DMS79 (cell line): ENCODE results near the gene NIM1K.
"Not testable (repeated sequence)": the region's sequence is repeated elsewhere in the genome, so short reads cannot be mapped to it uniquely, and the experiment has no call there.

Source experiments
- DNase-seq: peaks from one replicate; lab custom pipeline; 2025; lab: John Stamatoyannopoulos, UW

The NIM1K gene

DNA sequence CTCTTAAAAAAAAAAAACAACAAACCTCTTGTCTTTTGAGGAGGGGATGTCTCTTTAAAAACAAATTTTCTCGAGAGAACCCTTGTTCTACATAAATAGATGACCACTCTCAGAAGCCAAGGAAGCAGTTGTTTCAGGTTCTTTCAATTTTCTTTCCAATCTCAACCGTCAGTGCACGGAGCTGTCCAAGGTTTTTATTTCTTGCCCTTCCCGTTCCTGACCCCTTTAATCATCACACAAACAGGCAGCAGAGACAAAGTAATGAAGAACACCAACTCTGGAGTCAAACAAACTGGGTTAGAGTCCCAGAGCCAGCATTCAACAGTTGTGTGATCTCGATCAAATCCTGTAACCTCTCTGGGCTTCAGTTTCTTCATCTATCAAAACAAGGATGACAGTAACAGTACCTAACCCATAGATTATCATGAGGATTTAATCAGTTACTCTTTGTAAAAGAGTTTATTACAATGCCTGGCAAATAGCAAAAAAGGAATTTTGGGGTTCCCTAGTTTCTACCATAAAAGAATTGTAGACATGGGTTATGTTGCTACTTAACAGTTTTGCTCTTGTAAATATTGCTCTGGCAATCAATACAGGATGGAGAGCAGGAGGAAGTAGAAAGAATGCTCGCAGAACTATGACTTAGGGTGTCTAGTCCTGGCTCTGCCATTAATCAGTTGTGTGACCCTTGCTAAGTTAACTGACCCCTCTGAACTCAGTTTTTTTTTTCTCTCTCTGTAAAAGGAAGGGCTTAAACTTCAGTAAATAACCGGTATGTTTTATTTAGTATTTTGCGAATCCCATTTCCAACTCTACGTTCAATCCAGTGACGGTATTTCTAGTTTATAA lies 1.0 kb upstream of the NIM1K start:
- DNase-seq = no peak

DNA sequence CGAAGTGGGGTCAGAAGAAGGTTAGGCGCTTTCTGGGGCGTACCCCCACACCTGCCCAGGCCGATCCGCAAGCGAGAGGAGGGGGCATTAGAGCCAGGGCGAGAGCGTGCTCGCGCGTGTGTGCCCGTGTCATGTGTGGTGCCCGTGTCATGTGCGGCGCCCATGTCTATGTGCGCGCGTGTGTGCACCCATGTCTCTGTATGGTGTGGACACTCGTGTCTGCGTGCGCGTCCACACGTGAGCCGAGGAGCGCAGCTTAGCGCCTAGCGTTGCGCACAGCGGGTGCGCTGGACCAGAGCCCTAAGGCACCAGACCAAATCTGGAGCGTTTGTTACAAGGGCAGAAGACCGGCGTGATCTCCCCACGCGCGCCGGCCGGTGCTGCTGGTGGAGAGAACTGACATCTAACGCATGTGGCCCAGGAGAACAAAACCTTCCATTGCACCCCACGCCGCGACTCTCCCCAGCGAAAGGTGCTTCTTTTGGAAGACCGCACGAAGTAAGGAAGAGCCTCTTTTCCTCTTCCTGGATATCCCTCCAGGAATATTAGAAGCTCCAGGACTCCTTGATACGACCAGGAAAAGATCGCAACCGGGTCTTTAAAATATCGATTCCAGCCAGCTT lies 644 bp downstream of the NIM1K start:
- no peak for DNase-seq

DNA sequence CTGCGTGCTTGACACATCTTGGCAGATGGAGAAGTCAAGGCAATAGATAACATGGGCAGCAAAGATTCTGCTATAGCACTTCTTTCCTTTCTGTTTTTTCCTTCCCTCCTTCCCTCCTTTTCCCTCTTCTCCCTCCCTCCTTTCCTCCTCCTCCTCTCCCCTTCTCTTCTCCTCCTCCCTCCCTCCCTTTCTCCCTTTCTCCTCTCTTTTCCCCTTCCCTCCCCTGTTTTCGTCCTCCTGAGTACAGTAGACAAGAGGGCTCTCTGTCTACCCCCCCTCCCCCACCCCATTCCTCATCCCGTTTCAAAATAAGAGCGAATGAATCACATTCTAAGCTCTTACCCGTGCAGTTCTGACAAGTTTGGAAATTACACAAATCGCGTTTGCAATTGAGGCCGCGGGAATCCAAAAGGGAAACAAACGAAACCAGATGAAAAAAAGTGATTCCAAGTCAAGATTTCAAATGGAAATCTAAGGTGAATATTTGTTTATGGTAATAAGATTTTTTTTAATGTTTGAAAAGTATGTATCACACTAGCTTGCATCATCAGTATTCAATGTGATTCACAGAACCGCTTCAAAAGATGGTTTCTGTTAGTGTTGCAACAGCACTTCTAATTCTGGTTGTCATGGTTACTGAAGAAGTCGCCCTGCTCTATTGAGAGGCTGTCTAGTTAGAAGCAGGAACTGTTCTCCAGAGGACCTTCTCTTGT lies 1.3 kb downstream of the NIM1K start:
- DNase-seq = peak; percentile 16

DNA sequence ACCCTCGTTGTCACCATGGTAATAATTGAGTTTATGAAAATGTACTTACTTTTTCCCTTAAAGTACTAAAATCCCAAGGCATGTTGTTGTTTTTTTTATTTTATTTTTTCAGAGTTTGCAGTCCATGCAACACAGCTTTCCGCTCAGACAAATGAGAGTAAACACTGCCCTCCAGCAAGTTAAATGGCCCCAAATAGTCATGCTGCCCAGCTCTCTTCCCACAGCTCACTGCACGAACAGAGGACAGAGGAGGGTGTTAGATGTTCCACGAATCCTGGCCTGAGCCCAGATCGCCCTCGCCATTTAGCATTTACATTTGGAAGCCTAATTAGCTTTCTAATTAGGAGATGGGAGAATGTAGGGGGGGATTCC lies 1.9 kb downstream of the NIM1K start:
- DNase-seq = no peak

DNA sequence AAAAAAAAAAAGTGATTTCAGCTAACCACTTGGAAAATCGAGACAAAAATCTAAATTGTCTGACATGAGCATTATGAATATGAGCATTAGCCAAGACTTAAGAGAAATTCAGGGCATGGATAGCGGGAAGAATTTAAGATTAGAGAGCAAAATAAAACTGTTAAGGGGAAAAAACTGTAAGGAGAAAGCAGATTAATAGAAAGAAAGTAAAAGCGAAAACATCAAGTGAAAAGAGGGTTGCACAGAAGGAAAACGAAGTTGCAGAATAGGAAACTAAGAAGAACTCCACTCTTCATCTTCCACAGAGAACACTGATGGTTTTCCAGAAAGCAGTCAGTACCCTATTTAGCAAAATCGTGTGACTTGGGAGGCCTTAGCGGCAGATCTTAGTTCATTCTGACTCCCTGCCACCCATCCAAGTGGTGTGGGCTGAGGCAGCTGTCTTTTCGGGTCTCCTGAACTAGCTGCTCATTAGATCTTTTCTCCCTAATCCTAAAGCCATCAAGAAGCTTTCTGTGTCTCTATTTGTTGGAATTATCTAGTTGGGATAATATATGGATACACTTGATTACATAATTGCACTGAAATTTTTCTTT lies 3.7 kb downstream of the NIM1K start:
- DNase-seq = no peak

DNA sequence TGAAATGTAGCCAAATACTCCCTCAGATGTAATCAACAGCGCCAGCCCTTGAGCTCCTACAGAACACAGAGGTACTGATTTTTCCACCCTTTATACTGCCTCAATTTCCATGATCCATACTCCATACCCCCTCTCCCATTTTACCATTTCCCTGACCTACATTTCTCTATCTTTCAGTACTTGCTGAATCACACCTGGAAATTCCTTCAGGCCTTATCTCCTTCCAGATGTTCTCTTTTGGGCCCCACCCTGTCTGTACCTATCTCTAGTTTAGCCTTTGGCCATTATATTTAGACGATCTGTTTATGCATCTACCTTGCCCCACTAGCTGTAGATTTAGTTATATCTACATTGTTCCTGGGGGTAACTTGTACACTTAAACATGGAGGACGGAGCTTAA lies 5.5 kb downstream of the NIM1K start:
- DNase-seq = no peak

DNA sequence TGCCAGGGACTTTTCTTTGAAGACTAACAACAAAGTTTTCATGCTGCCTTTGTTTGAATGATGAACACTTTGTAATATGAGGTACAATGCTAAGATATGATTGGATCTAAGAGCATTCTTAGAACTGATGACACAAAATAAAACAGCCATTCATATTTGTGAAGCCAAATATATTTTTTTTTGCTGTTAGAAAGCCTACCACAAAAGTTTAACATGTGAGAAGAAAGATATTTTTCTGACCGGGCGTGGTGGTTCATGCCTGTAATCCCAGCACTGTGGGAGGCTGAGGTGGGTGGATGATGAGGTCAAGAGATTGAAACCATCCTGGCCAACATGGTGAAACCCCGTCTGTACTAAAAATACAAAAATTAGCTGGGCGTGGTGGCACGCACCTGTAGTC lies 9.4 kb downstream of the NIM1K start:
- DNase-seq = not testable (repeated sequence)

DNA sequence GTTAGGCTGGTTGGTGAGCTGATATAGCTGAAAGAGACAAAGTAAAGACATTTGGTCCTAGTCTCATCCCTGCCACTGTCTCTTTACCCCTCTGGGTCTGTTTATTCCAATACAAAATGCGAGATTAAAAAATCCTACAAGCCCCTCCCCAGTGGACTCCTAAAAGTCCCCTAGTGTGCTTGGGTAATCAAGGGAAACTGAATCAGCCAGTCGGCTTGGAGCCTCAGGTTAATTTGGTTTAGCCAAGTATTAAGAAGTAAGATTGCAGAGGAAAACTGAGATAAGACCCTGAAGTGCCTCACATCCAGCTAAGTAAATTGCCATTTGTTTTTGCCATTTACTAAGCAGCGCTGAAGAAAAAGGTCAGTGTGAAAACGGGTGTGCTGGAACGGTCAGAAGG lies 10.4 kb downstream of the NIM1K start:
- DNase-seq = no peak

DNA sequence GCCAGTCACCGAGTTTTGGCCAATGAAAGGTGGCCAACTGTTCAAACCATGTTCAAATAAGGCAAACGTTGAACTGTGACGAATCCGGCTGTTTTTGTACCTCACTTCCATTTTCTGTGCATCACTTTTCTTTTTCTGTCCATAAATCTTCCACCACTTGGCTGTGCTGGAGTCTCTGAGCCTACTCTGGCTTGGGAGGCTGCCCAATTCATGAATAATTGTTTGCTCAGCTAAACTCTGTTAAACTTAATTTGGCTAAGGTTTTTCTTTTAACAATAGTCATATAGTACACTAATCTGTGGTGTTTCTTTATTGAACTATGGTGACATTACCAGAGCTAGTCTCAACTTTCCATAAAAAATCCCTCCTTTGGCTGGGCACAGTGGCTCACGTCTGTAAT lies 11.3 kb downstream of the NIM1K start:
- DNase-seq = no peak

DNA sequence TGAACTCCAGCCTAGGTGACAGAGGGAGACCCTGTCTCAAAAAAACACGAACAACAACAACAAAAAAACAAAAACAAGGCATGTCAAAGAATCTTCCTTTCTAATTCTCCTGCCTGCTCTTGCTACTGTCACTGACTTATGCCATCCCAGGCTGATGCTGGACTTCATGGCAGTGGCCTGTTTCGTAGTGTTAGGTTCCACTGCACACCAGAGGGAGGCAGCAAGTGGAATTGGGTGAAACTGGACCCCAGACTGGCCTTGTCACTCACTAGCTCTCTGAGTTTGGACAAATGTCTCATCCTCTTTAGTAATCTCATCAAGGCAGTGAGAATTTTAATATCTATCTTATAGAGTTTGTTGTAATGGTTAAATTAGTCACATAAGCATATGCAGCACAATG lies 12.9 kb downstream of the NIM1K start:
- no peak for DNase-seq

DNA sequence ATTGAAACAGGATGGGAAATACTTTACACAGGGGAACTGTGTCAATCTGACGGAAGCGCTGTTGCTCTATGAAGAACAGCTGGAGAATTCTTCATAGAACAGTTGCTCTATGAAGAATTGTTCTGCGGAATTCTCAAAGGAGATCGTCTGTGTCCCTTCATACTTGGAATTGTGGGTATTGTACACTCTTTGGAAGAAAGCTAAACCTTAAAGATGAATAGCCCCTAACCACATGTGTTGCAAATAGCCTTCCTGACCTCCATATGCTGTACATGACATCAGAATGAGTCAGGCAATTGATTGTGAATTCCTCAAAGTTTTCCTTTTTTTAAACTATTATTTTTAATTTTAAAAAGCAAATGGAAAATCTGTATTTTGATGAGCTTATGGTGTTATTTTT lies 15.6 kb downstream of the NIM1K start:
- no peak for DNase-seq

DNA sequence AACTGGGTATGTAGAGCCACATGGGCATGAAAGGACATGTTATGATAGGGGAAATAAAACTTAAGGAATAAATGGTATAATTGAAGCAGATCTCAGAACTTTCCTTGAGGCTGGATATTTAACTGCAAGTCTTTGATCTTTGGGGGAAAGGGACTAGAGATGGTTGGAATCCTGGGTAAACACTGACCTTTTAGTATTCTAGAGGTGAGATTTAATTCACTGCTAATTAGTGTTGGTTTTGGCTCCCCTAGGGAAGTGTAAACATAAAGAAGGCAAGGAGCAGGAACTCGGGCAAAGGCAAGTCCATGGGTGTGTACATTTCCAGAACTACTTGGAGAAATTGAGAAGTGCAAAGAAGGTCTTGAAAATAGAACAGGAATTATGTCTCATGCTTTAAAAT lies 16.6 kb downstream of the NIM1K start:
- no peak for DNase-seq

DNA sequence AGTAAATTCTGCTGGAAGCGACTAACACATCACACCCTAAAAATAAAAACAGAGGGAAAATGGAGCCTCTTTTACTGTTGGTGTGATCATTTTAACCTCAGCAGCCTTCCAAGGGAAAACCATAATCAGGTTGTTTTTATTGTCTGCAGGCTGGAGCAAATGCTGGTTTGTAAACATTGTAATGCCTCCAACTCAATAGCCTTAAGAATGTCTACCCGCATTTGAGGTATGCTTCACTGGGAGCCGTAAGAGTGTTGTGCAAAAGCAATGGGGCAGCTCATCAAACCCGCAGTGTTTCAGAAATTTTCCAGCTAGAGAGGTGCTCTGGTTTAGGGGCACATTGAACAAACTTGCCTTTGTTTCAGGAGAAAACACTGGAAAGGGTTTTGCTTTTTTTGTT lies 17.0 kb downstream of the NIM1K start:
- DNase-seq = no peak

DNA sequence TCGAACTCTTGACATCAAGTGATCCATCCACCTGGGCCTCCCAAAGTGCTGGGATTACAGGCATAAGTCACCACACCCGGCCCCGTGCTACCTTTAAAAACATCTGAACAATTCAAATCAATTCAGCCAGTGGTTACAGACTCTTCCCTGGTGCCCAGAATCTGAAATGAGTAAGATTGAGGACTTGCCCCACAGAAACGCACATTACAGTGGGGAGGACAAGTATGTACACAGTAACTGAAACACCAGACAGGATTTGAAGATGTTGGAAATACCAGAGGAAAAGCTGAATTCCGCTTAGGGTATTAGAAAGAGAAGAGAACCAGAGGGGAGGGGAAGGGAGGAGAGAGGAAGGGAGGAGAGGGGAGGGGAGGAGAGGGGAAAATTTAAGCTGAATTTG lies 17.8 kb downstream of the NIM1K start:
- no peak for DNase-seq

DNA sequence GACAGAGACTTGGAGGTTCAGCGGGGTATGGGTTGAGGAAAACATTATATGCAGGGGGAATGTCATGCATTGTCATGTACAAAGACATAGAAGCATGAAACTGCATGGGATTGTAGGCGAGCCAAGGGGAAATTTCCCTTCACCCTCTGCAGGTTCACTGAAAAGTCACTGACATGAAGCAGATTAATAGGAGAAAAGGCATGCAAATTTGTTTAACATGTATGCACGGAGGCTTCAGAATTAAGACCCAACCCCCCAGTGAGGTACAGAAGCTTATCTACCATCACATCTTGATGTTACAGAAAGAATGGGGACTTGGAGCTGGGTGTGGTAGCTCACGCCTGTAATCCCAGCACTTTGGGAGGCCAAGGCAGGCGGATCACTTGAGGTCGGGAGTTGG lies 18.5 kb downstream of the NIM1K start:
- DNase-seq = no peak

DNA sequence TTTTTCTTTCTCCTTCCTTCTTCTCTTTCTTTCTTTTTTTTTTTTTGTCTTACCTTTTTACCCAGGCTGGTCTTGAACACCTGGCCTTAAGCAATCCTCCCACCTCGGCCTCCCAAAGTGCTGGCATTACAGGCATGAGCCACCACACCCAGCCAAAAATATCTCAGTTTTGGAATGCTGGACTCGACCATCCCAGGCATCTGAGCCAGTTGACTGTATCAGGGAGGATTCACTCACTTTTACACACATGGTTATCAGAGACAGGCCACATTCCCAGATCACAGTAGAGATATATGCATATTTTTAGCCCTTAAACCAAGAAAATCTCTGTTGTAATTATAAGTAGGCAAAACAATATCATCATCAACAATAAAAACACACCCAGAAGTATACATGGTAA lies 21.9 kb downstream of the NIM1K start:
- DNase-seq = no peak

DNA sequence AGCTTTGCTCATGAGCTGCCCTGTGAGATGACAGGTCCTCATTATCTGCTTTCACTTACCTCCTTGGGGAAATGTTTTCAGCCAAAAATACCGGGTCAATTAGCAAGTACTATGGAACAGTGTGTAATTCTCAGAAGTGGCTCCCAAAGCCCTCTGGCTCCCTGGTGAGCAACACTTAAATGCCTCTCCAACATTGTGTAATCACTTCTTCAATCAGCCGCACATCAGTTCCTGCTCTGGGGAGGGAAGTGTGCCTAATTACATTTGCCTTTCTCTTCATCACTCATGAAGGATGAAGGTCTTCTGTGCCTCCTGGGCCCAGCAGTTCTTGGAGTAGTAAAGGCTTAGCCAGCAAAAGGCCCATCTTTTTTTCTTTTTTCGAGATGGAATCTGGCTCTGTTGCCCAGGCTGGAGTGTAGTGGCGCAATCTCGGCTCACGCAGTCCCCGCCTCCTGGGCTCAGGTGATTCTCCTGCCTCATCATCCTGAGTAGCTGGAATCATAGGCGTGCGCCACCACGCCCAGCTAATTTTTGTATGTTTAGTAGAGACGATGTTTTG lies 23.1 kb downstream of the NIM1K start:
- peak; percentile 62 for DNase-seq

DNA sequence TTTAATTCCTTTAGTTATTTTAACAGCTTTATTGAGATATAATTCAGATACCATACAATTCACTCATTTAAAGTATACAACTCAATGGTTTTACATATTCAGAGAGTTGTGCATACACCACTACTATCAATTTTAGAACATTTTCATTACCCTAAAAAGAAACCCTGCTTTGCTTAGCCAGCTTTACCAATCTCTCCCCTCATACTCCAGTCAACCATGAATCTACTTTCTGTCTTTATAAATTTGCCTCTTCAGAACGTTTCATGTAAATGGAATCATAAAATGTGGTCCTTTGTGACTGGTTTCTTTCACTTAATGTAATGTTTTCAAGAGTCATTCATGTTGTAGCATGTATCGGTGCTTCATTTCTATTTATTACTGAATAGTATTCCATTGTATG lies 24.9 kb downstream of the NIM1K start:
- DNase-seq = no peak

DNA sequence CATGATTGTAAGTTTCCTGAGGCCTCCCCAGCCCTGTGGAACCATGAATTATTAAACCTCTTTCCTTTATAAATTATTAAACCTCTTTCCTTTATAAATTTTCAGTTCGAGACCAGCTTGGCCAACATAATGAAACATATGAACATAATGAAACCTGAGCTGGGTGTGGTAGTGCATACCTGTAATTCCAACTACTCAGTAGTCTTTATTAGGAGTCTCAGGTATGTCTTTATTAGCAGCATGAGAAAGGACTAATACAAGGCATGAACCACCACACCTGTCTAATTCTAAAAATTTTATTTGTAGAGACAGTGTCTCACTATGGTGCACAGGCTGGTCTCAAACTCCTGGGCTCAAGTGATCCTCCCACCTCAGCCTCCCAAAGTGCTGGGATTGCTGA lies 27.1 kb downstream of the NIM1K start:
- DNase-seq = no peak

DNA sequence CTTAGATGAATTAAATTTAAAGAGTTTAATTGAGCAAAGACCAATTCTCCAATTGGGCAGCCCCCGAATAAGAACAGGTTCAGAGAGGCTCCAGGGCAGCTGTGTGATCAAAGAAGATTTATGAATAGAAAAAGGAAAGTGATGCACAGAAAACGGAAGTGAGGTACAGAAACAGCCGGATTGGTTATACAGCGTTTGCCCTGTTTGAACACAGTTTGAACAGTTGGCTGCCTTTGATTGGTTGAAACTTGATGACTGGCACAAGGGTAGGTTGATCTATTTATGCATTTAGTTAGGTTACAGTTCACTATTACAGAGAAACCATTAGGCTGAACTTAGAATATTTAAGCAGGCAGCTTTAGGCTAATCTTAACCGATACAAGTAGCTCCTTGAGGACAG lies 29.5 kb downstream of the NIM1K start:
- no peak for DNase-seq

DNA sequence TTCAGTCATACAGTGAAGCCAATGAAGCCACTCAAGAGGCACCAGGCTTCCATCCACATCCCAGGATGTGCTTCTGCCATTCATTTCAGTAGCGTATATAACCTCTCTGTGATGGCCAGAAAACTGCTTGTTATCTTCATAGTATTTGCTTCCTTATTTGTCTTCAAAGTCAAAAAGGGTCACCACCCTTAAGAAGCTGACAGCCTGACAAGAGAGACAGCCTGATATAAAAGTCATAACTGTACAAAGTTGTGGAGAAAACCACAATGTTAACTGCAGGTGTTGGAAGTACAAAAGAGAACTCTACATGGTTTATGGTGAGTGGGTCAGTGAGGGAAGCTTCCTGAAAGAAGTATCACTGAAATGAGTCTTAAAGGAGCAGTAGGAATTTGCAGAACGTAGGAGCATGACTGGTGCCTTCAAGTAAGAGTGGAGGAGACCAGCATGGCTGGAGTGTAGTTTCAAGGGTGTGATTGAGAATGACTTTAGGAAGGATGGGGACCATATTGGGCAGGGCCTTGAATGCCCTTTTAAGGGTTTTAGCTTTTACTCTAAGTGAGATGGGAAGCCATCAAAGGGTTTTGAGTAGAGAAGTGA lies 33.7 kb downstream of the NIM1K start:
- no peak for DNase-seq

DNA sequence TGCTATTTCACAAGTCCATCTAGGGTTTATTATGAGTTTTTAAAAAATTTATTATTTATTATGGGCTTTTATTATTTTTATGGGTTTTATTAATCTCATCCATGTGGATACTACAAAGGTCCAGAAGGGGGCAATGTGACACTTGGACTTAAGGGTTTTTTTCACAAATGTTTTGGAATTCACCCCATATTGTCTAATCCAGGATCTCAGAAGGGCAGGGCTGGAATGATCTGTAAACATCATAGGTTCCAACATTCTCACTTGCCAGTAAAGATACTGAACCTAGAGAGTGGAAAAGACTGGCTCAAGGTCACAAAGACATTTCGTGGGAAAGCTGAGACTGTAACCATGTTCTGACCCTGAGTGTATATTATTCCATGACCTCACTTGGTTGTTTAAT lies 35.6 kb downstream of the NIM1K start:
- no peak for DNase-seq
